ENCODE data around the gene TNXB. TPM values are rescaled to one million over a fixed set of nuclear protein-coding genes. Genes with fewer than 3 reads are reported as not detected.
A peak's percentile ranks its signal among the peaks of the same experiment; 100 is the strongest.
"Not testable (repeated sequence)": the region's sequence is repeated elsewhere in the genome, so short reads cannot be mapped to it uniquely, and the experiment has no call there.

TNXB gene
- total RNA-seq, result 4.6 and 4.8 TPM in 2 replicates

GRCh38 chr6:32109114-32109764 is at the start of gene TNXB:
TSS of gene TNXB (minus strand) at chr6:32109338. CDS start at chr6:32098198, 11,140 bp downstream.
- no peak for DNase-seq

GRCh38 chr6:32158052-32158451 is 48.9 kb upstream of the TNXB start:
- DNase-seq, result no peak

- DNase-seq, result no peak
Measured at GRCh38 chr6:32156891-32157290, 47.8 kb upstream of the TNXB start.

GRCh38 chr6:32154514-32155161 is 45.5 kb upstream of the TNXB start:
- DNase-seq, result peak; percentile 77

GRCh38 chr6:32153564-32154513 is 44.7 kb upstream of the TNXB start, which contains the start of gene PPT2:
TSS of gene PPT2 (plus strand) at chr6:32154141. CDS start at chr6:32154595, 454 bp downstream.
- peak; percentile 95 for DNase-seq

GRCh38 chr6:32152769-32153563 is 43.8 kb upstream of the TNXB start:
- peak; percentile 36 for DNase-seq

- no peak for DNase-seq
Measured at GRCh38 chr6:32151863-32152768, 43.0 kb upstream of the TNXB start, which contains the start of gene PRRT1. TSS of gene PRRT1 (minus strand) at chr6:32151939. CDS start at chr6:32151827, 112 bp downstream.

GRCh38 chr6:32151181-32151862 is 42.2 kb upstream of the TNXB start:
- no peak for DNase-seq

- no peak for DNase-seq
Measured at GRCh38 chr6:32149932-32150870, 41.1 kb upstream of the TNXB start.

GRCh38 chr6:32149092-32149755 is 40.1 kb upstream of the TNXB start:
- no peak for DNase-seq

GRCh38 chr6:32148289-32149091 is 39.4 kb upstream of the TNXB start:
- DNase-seq, result peak; percentile 53

GRCh38 chr6:32147401-32148132 is 38.4 kb upstream of the TNXB start:
- DNase-seq, result no peak

GRCh38 chr6:32146687-32147086 is 37.5 kb upstream of the TNXB start:
- DNase-seq, result no peak

GRCh38 chr6:32146287-32146686 is 37.1 kb upstream of the TNXB start:
- DNase-seq, result no peak

GRCh38 chr6:32144238-32144637 is 35.1 kb upstream of the TNXB start:
- not testable (repeated sequence) for DNase-seq

- no peak for DNase-seq
Measured at GRCh38 chr6:32140420-32141046, 31.4 kb upstream of the TNXB start.

- DNase-seq, result no peak
Measured at GRCh38 chr6:32139590-32139989, 30.5 kb upstream of the TNXB start.
